Astrocyte of the hippocampus (primary cell): ENCODE measurements around the gene CBLB.

Source experiments
- DNase-seq: peaks from one replicate; pipeline ENCODE4 v3.0.0; 2011; ENCODE audit warnings: low read depth, low spot score

CBLB gene

GRCh38 chr3:105868742-105869530 is at the start of gene CBLB:
TSS of gene CBLB (minus strand) at chr3:105869012. CDS start at chr3:105867577, 1,435 bp downstream.
- DNase-seq: peak; percentile 98

- DNase-seq: no peak
Observed at GRCh38 chr3:105916767-105917166, 48.0 kb upstream of the CBLB start.

- no peak for DNase-seq
Observed at GRCh38 chr3:105915524-105915923, 46.7 kb upstream of the CBLB start.

- no peak for DNase-seq
Observed at GRCh38 chr3:105913616-105914015, 44.8 kb upstream of the CBLB start.

- DNase-seq: no peak
Observed at GRCh38 chr3:105912891-105913290, 44.1 kb upstream of the CBLB start.

- no peak for DNase-seq
Observed at GRCh38 chr3:105911496-105911895, 42.7 kb upstream of the CBLB start.

GRCh38 chr3:105907777-105908176 is 39.0 kb upstream of the CBLB start:
- no peak for DNase-seq

- no peak for DNase-seq
Observed at GRCh38 chr3:105906836-105907235, 38.0 kb upstream of the CBLB start.

GRCh38 chr3:105906345-105906744 is 37.5 kb upstream of the CBLB start:
- no peak for DNase-seq

- no peak for DNase-seq
Observed at GRCh38 chr3:105905328-105905727, 36.5 kb upstream of the CBLB start.

GRCh38 chr3:105904678-105905284 is 36.0 kb upstream of the CBLB start:
- peak; percentile 12 for DNase-seq

- peak; percentile 26 for DNase-seq
Observed at GRCh38 chr3:105904251-105904650, 35.4 kb upstream of the CBLB start.

- DNase-seq: no peak
Observed at GRCh38 chr3:105899516-105899915, 30.7 kb upstream of the CBLB start.

- DNase-seq: no peak
Observed at GRCh38 chr3:105891101-105891500, 22.3 kb upstream of the CBLB start.

GRCh38 chr3:105888621-105889579 is 20.1 kb upstream of the CBLB start:
- no peak for DNase-seq

- DNase-seq: no peak
Observed at GRCh38 chr3:105885256-105885655, 16.4 kb upstream of the CBLB start.

GRCh38 chr3:105883798-105884377 is 15.1 kb upstream of the CBLB start:
- DNase-seq: no peak

- DNase-seq: no peak
Observed at GRCh38 chr3:105880681-105881290, 12.0 kb upstream of the CBLB start.

GRCh38 chr3:105878061-105878460 is 9.2 kb upstream of the CBLB start:
- DNase-seq: peak; percentile 38

GRCh38 chr3:105877336-105877910 is 8.6 kb upstream of the CBLB start:
- DNase-seq: no peak

GRCh38 chr3:105876780-105877327 is 8.0 kb upstream of the CBLB start:
- DNase-seq: no peak
